Body of pancreas (tissue), 4 donors: Measurements from ENCODE around the gene PRKACA.

Experiments
- CTCF ChIP-seq, 7 experiments: fragments of 450-650 bp in 4 of 7; fragments of 200-600 bp in 3 of 7; sonication (generic) in 3 of 7; IDR thresholded peaks; one replicate each; pipeline ENCODE4 v1.5.1; 2016 to 2019; ENCODE audit warnings: antibody characterized with exemption in 7 of 7
- POLR2A ChIP-seq, 3 donors: fragments of 450-650 bp; IDR thresholded peaks; one replicate each; pipeline ENCODE4 v1.6.1; 2016; ENCODE audit warnings: antibody characterized with exemption in 3 of 3, mild to moderate bottlenecking in 2 of 3

- no peak for TF ChIP-seq CTCF (IDR thresholded peaks at IDR 0.05)
- no peak for TF ChIP-seq POLR2A (IDR thresholded peaks at IDR 0.05)
These were observed 3.1 kb downstream of the PRKACA start for GRCh38 chr19:14114439-14114838.
